GM18861 (cell line): ENCODE measurements around the gene DERL3.

ENCODE experiments used
- ATAC-seq: cut with Tn5 transposase; IDR thresholded peaks from one replicate; pipeline ENCODE4 v1.9.1; 2021; ENCODE audit not compliant: unreplicated experiment

The DERL3 gene

DNA sequence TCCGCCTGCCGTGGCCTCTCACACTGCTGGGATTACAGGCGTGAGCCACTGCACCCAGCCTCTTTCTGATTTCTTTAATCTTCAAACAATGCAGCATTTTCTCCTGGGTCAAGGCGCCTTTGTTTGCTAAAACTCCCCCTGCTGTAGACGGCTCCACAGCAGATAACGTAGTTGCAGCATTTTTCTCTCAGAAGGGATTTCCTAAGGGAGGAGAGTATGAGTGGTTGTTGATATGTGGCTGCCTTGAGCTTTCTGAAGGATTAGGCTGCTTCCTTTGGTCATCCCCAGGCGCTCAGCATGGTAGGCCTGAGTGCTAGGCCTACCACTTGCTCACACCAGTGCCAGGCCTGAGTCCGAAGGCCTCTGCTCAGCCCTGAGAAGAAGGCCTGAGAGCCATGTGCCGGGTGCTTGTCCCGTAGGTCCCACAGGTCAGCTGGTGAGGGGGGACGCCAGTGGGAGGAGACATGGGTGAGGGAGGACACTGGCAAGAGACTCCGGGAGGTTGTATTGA is 34.0 kb downstream of the DERL3 start:
- no peak for ATAC-seq

DNA sequence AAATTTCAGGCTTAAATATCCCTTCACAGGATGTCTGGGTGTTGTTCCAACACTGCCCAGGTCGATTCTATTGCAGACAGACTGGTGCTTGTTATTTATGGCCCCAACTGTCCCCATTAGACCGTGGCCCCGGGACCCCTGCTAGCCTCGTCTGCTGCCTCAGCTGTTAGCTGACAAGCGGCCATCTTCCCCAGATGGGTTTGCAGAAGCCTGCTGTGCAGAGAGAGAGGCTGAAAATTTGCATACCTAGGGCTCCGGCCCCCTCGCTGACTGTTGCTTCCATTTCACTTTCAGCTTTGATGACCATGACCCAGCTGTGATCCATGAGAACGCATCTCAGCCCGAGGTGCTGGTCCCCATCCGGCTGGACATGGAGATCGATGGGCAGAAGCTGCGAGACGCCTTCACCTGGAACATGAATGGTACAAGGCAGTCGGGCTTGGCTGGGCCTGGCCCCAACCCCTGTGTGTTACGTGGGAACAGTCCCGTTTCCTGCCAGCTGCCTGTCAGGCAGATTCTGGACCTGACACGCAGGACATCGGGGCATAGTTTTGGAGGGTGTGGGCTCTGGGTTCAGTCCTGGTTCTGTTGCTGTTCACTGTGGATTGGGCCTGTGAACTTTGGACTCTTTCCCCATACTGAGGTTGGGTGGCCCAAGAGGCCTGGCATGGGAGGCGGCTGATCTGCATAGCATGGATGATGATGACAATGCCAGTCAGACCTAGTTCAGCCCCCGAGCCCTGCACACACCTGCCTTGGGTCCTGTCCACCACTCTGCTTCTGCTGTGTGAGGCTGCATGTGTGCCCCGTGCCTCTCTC is 35.6 kb downstream of the DERL3 start:
- ATAC-seq: no peak

DNA sequence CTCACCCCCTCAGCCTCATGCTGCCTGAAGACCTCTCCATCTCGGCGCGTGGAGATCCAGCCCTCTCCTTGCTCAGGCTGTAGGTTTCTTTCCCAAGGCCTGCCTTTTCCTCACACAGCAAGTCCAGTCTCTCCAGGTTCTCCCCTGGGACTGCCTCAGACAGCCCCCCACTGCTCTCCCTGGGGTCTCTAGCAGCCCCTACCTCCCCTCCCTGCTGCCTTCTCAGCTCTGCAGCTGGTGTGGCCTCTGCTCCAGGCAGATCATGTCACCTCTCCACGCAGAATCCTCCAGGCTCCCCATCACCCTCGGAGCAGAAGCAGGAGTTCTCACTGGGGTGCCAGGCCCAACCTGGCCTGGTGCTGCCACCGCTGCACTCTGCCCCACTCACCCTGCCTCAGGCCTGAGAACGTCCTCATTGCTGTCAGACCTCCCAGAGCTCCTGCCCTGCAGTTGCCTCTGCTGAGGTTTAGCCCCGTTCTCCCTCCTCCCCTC is 36.9 kb downstream of the DERL3 start:
- no peak for ATAC-seq

DNA sequence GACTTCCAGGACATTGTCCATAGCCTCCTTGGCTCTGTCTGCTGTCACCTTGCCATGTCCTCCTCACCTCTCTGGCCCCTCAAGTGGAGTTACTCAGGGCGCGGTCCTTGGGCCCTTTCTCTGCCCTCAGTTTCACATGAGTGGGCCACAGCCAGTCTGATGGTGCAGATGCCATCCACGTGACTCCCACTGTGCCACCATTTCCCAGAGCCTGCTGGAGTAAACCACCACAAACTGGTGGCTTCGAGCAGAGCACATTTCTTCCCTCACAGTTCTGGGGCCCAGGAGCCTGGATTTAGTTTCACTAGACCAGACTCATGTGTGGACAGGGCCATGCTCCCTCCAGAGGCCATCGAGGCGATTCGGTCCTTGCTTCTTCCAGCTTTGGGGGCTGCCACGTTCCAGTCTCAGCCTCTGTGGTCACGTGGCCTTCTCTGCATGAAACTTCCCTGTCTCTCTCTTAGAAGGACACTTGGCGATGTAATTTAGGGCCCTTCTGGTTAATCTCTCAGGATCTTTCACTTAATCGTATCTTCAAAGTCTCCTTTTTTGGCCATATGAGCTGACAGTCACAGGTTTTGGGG is 37.5 kb downstream of the DERL3 start:
- ATAC-seq: peak; percentile 3

DNA sequence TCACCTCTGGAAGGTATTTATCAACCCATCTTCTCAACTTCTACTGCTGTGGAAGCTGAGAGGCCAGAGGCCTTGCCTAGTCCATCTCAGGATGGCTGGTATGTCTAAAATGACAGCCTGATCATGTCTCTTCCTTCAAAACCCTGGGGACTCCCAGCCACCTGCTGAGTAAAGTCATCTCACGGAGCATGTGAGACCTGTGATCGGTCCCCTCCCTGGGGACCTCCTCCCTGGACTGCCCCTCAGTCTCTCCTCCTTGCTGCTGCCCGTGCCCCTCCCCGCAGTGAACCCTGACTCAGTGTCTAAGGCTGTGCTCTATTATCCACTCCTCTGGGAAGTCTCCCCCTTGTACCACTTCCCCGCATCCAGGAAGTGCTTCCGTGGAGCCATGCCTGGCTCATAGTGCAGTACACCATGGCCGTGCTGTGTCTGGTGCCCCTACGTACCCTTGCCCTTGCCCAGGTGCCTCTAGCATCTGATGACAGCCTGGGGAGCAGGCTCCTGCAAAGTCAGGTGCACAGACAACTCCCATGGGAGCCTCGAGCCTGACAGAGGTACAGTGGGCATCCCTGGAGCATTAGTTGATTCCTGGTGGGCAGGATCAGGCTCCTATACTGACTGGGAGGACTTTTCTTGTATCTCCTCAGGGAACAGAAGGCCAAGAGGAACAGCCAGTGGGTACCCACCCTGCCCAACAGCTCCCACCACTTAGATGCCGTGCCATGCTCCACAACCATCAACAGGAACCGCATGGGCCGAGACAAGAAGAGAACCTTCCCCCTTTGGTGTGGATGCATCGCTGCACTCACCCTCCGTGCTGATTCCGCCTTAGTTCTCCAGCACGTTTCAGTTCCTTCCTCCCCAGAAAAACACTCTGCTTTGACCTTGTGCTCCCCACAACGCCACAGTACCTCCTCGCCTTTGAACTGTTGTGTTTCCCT is 38.2 kb downstream of the DERL3 start:
- ATAC-seq: peak; percentile 65

DNA sequence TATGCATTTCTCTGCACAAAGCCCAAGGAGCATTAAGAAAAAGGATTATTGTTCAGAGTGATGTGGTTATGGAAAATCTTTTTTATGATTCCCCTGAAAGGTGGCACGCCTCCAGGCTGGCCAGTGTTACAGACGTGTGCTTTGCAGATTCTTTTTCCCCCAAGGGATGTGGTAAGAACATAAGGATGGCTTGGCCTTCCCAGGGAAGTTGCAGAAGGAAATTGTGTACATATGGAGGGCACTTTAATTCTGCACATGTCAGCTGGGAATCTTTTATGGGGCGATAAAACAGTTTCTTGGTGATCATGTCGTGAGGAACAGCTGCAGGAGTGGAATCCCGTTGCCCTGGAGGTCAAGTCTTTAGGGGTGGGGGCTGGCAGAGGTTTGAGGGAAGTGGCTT is 42.3 kb downstream of the DERL3 start:
- no peak for ATAC-seq

DNA sequence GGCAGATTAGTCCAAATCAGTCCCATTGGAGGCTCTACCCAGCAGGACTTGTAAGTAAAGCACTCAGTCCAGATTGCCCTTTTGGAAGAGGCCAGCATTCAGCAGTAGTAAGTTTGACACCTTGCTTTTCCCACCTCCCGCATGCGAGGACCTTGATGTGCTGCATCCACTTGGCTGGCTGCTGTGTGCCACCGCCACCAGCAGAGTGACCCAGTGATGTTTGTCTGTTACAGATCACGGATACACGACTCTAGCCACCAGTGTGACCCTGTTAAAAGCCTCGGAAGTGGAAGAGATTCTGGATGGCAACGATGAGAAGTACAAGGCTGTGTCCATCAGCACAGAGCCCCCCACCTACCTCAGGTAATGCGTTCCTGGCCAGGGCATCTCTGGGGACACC is 45.5 kb downstream of the DERL3 start:
- no peak for ATAC-seq

DNA sequence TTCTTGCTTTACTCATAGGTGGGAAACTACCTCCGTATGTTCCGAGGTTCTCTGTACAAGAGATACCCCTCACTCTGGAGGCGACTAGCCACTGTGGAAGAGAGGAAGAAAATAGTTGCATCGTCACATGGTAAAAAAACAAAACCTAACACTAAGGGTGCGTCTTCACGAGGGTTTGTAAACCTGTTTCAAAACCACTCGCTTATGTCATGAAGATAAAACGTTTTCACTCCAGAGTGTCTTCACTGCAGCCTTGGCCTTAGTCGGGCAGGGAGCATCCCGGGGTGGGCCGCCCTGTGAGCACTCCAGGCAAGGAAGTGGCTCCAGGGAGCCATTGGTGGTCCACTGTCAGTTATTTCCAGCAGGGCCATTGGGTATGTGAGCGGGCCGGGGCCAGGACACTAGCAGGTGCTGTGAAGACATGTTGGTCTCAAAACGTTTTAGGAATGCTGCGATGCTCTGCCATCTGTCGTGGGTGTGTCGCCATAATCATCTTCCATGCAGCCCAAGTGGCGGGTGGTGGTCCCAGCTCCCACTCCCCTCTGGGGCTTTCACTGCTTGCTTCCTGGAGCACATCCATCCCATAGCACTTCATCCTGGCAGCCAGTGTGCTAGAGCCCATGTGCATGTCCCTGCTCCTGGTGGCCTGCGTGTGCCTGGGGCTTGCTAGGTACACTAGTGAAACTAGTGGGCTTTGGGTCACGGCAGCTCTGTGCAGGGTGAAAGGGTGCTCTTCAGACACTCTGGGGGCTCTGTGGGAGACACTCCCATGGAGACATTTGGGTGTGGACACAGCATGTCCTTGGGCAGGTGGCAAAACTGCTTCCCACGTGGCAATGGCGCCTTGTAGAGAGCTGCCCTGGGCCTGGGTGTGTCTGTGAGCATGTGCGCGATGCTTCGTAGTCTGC is 46.8 kb downstream of the DERL3 start:
- ATAC-seq: no peak

DNA sequence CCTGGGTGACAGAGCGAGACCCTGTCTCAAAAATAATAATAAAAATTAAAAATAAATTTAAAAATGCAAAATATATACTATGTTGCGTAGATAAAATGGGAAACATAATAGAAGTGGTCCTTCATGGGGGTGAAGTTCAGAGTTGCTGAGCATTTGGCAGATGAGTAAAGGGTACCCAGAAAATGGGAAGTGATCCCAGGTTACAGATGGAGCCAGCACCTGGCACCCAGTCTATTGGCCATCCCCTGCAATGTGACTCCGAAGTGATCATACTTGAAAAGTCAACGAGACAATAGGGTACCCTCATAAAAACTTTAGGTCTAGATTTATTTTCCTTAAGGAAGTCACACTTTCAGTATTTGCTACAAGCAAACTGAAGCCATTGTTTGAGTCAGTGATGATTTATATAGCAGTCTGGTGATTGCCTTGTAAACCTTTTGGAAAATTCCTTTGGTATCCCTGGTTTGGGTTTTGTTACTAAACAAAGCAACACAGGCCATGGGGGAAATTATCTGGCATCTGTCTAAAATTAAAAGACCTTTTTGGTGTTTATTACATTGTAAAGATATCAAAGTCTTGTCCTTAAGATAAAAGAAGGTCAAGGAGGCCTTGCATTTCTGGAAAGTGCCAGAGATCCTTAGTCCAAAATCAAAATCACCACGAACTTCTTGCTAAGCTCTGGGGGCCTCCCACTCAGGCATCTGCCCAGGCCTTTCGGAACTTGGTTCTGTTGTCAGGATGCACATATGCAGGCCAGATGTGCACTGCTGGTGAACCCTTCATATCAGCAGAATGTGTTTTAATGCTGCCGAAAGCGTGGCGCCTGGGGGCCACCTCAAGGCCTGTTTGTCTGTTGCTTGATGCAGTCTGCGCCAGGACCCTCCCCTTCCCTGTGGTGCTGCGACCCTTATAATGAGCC is 47.7 kb downstream of the DERL3 start:
- no peak for ATAC-seq

DNA sequence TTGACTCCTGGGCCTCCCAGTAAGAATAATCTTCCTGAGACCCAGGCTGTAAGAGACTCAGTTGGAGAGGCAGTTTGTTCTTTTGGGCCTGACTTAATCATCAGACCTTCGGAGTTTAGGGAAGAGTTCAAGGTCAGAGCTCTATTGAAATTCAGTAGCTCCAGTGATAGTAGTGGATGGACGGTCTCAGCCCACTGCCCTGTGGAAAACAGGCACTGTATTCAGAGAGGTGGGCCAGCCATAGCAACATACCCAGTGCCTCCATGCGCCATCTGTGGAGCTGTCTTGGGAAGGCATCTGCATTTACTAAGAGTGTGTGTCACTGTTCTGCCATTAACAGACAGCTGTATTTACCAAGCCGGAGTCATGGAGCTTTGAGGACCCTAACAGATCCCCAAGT is 49.2 kb downstream of the DERL3 start:
- no peak for ATAC-seq

DNA sequence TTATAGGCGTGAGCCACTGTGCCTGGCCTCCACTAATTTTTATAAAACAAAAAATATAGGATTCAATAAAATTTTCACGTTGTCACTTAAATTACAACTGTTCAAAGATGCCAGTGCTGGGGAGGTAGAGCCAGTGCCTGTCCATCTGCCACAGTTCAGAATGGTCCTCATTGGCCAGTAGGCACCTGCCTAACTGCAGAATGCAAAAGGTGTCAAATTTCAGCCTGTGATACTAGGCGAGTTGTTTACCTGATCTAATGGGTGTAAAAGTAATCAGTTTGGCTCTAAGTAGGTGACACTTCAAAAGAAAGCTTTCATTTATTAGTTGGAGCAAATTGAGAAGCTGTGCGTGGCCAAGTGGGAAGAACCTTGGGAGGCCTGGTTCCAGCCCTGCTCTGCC is 49.7 kb downstream of the DERL3 start:
- ATAC-seq: no peak

DNA sequence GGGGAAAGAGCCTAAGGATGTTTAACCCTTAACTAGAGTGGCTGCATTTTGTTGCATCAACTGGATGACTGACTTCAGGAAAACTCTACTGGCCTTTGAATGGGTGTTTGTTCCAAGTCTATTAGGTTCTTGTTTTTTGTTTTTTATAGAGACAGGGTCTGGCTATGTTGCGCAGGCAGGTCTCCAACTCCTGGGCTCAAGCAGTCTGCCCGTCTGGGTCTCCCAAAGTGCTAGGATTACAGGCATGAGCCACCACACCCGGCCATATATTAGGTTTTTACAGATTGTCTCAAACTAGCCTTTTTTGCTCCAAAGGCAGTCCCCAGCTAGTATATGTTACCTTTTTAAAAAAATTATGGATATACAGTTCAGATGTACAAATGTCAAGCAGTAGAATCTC is 50.9 kb downstream of the DERL3 start:
- ATAC-seq: no peak

DNA sequence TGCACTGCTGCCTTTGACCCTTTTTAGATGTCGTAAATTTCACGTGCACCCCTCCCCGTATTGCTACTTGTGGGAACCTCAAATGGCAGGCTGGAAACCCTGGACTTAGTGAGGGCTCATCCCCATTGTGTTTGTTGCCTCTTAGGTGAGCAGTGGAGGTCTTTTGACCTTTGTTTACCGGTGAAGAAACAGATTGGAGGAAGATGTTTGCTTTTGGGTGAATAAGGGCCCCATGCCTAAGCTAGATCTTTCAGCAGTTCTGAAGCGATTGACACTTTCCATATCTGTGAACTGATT is 51.3 kb downstream of the DERL3 start:
- no peak for ATAC-seq

DNA sequence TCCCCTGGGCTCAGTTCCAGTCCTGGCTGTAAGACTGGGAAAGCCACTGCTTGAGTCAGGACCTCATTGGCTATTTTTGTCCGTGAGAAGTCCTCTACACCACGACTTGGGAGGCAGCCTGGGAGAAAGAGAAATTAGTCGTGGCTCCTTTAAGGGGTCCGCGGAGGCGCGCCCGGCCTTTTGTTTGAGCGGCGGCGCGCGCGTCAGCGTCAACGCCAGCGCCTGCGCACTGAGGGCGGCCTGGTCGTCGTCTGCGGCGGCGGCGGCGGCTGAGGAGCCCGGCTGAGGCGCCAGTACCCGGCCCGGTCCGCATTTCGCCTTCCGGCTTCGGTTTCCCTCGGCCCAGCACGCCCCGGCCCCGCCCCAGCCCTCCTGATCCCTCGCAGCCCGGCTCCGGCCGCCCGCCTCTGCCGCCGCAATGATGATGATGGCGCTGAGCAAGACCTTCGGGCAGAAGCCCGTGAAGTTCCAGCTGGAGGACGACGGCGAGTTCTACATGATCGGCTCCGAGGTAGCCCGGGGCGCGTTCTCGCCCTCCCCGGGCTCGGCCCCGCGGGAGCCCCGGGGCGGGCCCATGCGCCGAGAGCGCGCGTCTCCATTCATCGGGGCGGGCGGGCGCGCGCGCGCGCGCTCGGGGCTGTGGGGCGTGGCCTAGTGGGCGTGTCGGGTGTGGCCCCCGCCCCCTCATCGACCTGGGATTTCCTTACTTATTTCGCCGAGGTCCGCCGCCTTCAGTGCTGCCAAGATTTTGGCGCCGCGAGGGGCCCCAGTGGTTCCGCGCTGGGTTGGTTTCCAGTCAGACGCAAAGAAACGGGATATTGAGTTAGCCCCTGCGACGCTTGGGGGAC is 51.8 kb downstream of the DERL3 start, which contains the start of gene SMARCB1:
TSS of gene SMARCB1 (plus strand) at position 215 of the 848 bp plus-strand sequence. CDS start at position 419, 204 bp downstream.
- ATAC-seq: peak; percentile 58

DNA sequence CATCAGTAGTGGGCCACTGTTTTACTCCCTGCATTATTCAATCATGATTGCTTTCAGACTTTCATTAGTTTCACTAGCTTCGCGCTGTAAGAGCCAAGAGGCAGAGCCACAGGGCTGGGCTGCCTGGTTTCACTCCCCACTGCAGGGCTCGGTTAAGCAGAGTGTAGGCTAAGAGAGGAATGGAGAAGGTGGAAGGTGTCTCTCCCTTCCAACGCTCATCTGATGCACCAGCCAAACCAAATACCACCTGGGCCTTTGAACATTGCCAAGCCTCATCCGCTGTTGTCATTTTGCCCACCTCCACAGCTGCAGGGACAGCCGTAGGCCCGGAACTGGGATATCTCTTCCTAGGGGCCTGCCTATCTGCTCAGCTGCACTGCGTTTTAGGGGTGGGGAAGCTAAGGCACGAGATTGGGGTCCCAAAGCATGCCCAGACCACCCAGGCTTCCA is 52.5 kb downstream of the DERL3 start:
- no peak for ATAC-seq
